ENCODE results near the gene FUNDC2.
A peak's percentile ranks its signal among the peaks of the same experiment; 100 is the strongest.

The FUNDC2 gene

GRCh38 chrX:155026420-155026726 lies 271 bp upstream of the FUNDC2 start:
- no peak for DNase-seq

DNA sequence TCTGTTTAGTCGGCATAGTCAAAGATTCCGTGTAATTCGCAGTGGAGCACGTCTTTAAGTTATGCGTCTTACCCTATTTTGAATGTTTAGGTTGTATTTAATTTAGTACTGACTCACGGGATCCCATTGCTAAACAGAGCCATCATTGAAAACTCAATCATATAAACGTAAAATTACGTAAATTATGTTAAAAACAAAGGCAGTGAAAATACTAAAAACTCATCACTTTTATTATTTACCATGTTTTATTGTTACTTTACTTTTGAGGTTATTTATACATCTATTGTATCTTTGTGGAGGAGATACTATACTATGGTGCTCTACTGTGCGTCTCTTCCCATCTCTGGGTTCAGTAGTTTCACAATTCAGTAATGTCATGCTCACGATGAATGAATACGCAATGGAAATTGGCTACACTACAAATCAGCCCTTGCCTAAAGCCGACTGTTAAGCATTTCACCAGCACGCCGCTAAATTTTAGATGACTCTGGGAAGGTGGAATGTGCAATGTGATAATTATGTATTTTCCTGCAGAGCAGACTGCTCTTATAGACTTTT lies 944 bp downstream of the FUNDC2 start:
- peak; percentile 31 for DNase-seq

DNA sequence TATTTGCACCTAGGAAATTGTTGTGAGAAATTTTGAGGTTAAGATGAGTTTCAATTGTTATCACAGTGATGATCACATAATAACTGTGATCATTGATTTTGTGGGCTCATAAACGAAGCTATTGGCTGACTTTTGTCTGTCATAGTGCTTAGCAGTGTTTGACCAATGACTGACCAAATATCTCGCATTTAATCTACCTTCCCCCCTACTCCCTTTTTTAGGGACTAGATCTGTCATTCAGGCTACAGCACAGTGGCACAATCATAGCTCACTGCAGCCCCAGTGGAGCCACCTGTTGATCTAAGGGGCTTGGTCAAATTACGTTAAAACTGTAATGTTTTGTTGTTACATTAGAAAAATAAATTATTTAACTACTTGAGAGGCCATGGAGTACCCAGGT lies 1.5 kb downstream of the FUNDC2 start:
- DNase-seq = peak; percentile 10

GRCh38 chrX:155028877-155029291 lies 2.2 kb downstream of the FUNDC2 start:
- DNase-seq = no peak

DNA sequence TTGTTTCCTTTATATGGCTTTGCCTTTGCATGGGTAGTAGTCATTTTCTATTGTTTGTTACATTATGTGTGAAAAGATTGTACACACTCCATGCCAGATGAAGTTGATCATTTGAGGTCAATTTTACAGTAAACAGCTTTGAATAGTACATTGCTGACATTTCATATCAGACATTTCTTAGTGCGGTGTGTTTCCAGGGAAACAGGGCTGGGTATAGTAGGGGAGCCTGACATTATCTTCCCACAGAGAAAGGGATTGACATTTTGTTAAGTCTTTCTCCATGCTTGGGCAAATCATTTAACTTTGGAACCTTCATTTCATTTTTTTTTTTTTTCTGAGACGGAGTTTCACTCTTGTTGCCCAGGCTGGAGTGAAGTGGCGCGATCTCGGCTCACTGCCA lies 5.0 kb downstream of the FUNDC2 start:
- DNase-seq = no peak

DNA sequence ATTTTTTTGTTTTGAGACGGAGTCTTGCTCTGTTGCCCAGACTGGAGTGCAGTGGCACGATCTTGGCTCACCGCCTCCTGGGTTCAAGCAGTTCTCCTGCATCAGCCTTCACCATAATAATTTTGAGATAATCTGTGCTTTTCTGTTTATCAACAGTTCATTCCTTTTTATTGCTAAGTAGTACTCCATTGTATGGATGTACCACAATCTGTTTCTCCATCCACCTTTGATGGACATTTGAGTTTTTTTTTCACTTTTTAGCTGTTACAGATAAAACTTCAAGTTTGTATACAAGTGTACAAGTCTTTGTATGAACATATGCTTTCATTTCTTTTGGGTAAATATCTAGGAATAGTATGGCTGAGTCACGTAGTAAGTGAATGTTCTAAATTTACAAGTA lies 9.0 kb downstream of the FUNDC2 start:
- no peak for DNase-seq

GRCh38 chrX:155046129-155046810 lies 19.6 kb downstream of the FUNDC2 start:
- DNase-seq = no peak

DNA sequence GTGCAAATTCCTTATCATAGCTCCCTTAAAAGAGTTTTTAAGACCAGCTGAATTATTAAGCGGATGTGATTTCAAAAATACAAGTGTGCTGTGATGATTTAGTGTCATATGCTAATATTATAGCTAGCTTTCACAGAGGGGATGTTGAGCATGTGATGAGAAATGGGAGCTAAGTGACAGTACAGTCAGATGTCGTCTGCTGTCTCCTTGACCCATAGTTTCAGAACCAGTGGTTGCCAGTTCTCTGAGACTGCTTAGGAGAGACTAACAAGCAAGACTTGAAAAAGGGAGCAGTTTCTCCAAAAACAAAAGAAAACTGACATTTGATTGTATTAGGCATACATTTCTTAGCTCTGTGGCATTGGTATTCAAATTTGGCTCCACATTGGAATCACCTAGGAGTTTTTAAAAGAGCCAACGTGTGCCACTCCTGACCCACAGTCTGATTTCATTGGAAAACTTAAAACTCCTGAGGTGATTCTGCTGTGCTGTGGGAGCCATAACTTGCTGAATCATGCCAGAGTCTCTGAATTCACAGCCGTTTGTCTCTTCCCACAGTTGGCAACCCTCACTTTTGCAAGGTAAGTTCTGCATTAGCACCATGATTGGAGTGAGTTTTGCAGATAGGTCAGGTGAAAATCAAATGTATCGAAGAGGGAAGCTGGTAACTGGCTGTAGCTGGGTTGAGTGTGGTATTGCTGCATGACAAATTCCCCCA lies 20.3 kb downstream of the FUNDC2 start:
- DNase-seq = no peak

- peak; percentile 60 for DNase-seq
Observed at GRCh38 chrX:155048977-155049619, 22.5 kb downstream of the FUNDC2 start.

DNA sequence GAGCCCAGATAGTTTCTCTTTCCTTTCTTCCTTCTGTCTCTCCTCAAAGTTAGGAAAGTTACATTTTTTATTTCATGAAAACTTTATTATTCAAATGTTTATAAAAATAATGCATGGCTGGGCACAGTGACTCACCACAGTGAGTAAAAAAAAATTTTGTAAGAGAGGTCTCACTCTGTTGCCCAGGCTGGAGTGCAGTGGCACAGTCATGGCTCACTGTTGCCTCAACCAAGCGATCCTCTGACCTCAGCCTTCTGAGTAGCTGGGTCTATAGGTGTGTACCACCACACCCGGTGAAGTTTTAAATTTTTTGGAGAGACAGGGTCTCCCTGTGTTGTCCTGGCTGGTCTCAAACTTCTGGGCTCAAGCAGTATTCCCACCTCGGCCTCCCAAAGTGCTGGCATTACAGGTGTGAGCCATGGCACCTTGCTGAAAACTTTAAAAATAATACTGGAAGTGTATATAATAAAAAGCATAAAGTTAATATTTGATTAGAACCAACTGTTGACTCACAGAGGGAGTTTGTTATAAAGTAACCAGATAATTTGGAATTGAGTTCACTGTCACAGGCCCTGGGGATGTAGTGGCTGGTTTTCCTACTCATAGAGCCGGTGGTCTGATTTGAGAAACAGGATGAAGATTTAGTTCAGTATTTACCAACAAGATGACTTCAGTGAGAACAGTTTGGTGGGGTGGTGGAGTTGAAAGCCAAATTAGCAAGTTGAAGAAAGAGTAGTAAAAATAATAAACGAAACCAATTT lies 26.3 kb downstream of the FUNDC2 start:
- no peak for DNase-seq

GRCh38 chrX:155053656-155054055 lies 27.0 kb downstream of the FUNDC2 start:
- no peak for DNase-seq

GRCh38 chrX:155054255-155054654 lies 27.6 kb downstream of the FUNDC2 start:
- DNase-seq = no peak

DNA sequence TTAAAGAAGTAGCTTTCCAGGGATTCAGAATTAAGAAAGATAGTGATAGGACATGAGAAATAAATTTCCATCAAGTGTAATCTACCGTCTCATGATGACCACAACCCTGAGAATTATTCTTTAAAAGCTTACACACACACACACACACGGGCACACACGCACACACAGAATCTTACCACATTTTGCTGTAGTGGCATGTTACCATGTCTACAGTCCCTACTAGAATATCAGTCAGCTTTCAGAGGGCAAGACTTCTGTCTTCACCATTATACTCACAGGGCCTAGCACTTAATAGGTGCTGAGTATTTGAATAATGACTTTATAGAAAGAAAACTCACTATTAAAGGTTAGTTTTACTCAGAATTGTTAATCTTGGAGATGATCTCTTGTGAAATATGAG lies 28.9 kb downstream of the FUNDC2 start:
- DNase-seq = no peak

DNA sequence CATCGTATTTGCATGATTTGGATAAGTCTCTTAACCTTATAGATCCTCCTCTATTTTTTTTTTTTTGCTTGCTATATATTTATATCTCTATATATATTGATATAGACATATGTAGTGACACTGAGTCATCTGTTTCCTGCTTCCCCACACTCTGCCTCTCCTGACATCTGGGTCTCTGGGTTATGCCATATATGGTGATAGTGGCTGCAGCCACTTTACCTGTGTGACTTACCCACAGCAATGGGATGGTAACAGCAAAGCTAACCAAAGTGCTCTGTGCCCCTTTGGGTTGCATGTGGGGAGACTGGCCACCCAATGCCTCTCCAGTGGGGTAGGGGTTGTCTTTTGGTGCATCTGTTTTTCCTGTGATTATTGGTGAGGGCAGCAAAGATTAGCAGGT lies 29.8 kb downstream of the FUNDC2 start:
- DNase-seq = peak; percentile 25

DNA sequence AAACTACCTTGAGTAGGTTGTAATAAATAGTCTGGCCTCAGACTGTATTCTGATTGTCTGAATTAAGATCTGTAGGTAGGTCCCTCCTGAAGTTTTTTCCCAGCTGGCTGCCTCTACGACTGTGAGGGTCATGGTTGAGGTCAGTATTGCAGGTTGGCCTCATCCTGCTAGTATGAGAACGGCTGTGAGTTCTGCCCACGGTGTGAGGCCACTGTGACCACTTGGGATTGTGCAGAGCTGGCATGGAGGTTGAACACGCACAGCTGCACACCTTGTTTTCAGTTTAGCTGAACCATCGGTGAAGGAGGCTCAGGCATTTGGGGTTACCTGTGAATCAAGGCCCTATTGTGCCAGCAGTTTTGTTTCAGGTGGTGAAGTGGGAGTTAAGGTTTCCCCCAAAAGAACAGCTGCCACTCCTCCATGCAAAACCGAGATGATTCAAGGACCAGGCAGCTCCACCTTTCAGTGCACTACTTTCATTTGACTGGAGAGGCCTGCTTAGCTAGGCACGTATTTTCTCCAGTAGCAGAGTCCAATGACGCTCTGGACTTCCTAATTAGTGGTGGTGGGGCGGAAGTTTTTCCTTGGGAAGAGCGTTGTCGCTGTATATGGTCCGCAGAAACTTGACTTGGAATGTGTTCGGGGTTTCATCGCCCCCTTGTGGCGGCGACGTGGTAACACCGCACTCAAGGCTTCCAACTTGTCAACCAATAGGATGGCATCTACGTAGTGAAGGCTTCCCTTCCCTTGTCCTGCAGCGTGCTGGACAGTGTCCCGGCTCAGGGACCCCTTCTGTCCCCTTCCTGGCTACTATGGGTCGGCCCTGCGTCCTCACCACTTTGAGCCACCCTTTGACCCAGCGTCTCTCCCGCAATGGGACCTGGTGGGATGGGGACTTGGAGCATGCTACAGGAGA lies 30.5 kb downstream of the FUNDC2 start:
- DNase-seq = peak; percentile 61

DNA sequence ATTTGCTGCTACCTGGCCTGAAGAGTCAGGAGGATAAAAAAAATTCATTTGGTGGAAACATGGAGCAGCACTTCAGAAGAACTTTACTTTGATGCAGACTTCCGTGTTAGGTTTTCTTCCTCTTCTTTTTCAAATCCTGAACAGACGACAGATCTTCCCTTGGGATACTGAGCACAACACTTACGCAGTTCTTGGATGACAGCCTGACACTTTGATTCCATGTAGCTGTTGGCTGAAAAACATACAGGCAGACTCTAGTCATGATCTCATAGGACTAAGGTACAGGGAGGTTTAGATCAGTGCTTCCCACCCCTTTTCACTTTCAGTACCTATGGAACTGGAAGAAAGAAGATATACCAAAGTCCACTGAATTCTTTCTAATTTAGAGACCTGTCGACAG lies 35.1 kb downstream of the FUNDC2 start:
- no peak for DNase-seq

DNA sequence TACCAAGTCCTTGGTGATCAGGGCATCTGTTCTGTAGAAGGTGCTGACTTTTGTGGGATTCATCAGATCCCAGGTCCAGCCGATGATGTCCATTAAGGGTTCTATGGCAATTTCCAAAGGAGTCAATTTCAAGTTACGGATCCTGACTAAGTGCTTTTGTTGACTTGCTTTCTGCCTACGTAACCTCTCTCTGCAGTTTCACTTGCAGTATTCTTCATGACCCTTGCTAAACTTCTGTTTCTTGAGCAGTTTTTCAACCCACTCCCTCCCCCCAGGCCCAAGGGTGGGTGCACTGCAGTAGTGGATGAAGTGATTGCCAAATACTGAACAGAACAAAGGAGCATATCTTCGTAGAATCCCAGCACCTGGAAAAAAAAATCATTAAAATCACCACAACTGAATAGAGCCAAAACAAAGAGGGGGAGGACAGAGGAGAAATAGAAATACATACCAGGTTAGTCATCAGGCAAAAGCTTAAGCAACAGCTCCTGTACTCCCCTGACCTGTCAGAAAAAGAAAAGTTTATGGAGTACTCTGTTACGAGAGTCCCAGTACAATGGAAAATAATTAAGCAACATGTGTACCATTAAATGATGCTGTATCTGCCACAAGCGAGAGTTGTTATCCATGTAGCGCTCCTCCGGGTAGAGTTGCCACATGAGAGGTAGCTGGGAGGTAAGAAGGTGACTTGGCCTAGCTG lies 38.5 kb downstream of the FUNDC2 start:
- no peak for DNase-seq

- DNase-seq = no peak
Observed at GRCh38 chrX:155068165-155068564, 41.5 kb downstream of the FUNDC2 start.

- DNase-seq = no peak
Observed at GRCh38 chrX:155069414-155069813, 42.8 kb downstream of the FUNDC2 start.

GRCh38 chrX:155070038-155070437 lies 43.4 kb downstream of the FUNDC2 start:
- peak; percentile 6 for DNase-seq

DNA sequence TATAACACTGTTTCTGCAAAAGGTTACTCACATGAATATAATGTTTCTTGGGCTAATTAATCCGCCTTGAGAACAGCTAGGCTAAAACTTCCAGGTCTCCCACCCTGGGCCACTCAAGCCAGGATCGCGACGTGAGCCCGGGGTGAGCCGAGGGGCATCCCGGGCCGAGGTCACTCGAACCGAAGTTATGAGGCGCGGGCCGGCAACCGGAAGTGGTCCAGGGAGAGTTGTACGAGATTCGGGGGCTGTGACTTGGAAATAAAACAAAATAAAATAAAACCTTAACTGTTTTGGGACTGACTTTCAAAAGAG lies 44.0 kb downstream of the FUNDC2 start:
- DNase-seq = no peak

All from CD4-positive, alpha-beta T cell treated with Interleukin-21 for 1 hour (primary cell).